Endothelial cell of umbilical vein (primary cell): Measurements from ENCODE around the gene HS6ST2. TPM values are rescaled to one million over a fixed set of nuclear protein-coding genes. Genes with fewer than 3 reads are reported as not detected.
A peak's percentile ranks its signal among the peaks of the same experiment; 100 is the strongest.

ENCODE experiments used
- BruUV-seq: library from RNA; stranded (reverse); fragments of 400-500 nt; replicated peaks from 2 replicates; lab custom pipeline; 2021; lab: Mats Ljungman, UMichigan
- CTCF ChIA-PET: fragments of 300-600, 350-600 bp; sonication (Branson Sonifier 250); formaldehyde crosslinking; loops from one replicate; lab custom pipeline; 2021; ENCODE audit warnings: antibody characterized with exemption, inconsistent platforms; lab: Charles Lee
- POLR2A ChIA-PET: fragments of 300-600, 350-600 bp; sonication (Branson Sonifier 250); formaldehyde crosslinking; loops from one replicate; lab custom pipeline; 2021; ENCODE audit warnings: antibody characterized with exemption, inconsistent platforms; lab: Charles Lee
- DNase-seq: peaks from one replicate; pipeline ENCODE4 v3.0.0-alpha.2; 2011; ENCODE audit warnings: low read depth, low spot score
- FAIRE-seq: peaks from 2 replicates; lab custom pipeline; 2011; peaks lifted over from hg19 to GRCh38; lab: Jason Lieb, UNC
- H2AFZ ChIP-seq: 2 replicates; pipeline ENCODE4 v1.6.0; 2012; ENCODE audit warnings: low read depth, low read length, control low read depth, inconsistent platforms
- H3K27ac ChIP-seq: 2 replicates; pipeline ENCODE4 v1.5.1; 2011; ENCODE audit warnings: low read depth, mild to moderate bottlenecking, control low read depth, low read length, moderate library complexity; ENCODE audit not compliant: insufficient read depth
- H3K27me3 ChIP-seq, 2 experiments: 2 replicates each; pipeline versions ENCODE4 v1.6.0 to v1.6.1; 2011; ENCODE audit warnings: low read length in 2 of 2, mixed read lengths in 1 of 2; ENCODE audit not compliant: control insufficient read depth in 2 of 2, insufficient read depth in 2 of 2
- H3K36me3 ChIP-seq, 2 experiments: 2 replicates in 1 of 2; 3 replicates in 1 of 2; pipeline ENCODE4 v1.5.1; 2011; ENCODE audit warnings: low read length in 2 of 2, mild to moderate bottlenecking in 1 of 2, moderate library complexity in 1 of 2; ENCODE audit not compliant: control insufficient read depth in 2 of 2, insufficient read depth in 2 of 2; ENCODE audit errors: extremely low read depth in 1 of 2
- H3K4me1 ChIP-seq: 3 replicates; pipeline ENCODE4 v1.5.1; 2011; ENCODE audit warnings: mild to moderate bottlenecking, low read length; ENCODE audit not compliant: control insufficient read depth, insufficient read depth; ENCODE audit errors: extremely low read depth
- H3K4me2 ChIP-seq: 2 replicates; pipeline ENCODE4 v1.6.1; 2011; ENCODE audit warnings: low read length, control low read depth, mixed read lengths; ENCODE audit not compliant: insufficient read depth
- H3K4me3 ChIP-seq, 3 experiments: fragments of 200-600 bp in 1 of 3; sonication (generic), shearing (Covaris generic) in 1 of 3; replicated peaks in 1 of 3; 2 replicates each; pipeline ENCODE4 v1.5.1; 2011 to 2016; ENCODE audit warnings: control low read depth in 3 of 3, low read length in 3 of 3, mild to moderate bottlenecking in 2 of 3, inconsistent platforms in 1 of 3, low read depth in 1 of 3, moderate library complexity in 1 of 3; ENCODE audit not compliant: insufficient read depth in 1 of 3
- H3K79me2 ChIP-seq: 2 replicates; pipeline ENCODE4 v1.6.0; 2012; ENCODE audit warnings: low read length, inconsistent platforms; ENCODE audit not compliant: control insufficient read depth, insufficient read depth
- H3K9ac ChIP-seq: replicated peaks from 2 replicates; pipeline ENCODE3; 2011; ENCODE audit warnings: low read length, control low read depth; ENCODE audit not compliant: insufficient read depth; ENCODE audit errors: extremely low read depth
- H3K9me1 ChIP-seq: replicated peaks from 3 replicates; pipeline ENCODE4 v1.6.0; 2011; ENCODE audit warnings: mild to moderate bottlenecking, low read length; ENCODE audit not compliant: control insufficient read depth, insufficient read depth; ENCODE audit errors: extremely low read depth
- H3K9me3 ChIP-seq: replicated peaks from 2 replicates; pipeline ENCODE4 v1.5.1; 2012; ENCODE audit warnings: low read length, inconsistent platforms; ENCODE audit not compliant: control insufficient read depth, insufficient read depth
- H4K20me1 ChIP-seq: replicated peaks from 2 replicates; pipeline ENCODE3; 2011; ENCODE audit warnings: mild to moderate bottlenecking, low read length; ENCODE audit not compliant: control insufficient read depth, insufficient read depth; ENCODE audit errors: extremely low read depth
- GATA2 ChIP-seq: IDR thresholded peaks from 2 replicates; pipeline ENCODE4 v1.7.0; 2011; ENCODE audit warnings: low read depth, mild to moderate bottlenecking, moderate library complexity, mixed read lengths, low read length; ENCODE audit not compliant: insufficient read length, insufficient read depth
- dilution Hi-C: fragments of 300-500 bp; cut with MboI; formaldehyde crosslinking; loops from one replicate; pipeline ENCODE4 v1.15.0; 2019; ENCODE audit warnings: low sequenced_read_pairs; ENCODE audit not compliant: extremely low pct_ligation_motif_present
- intact Hi-C: fragments of 100-400 bp; cut with micrococcal nuclease; formaldehyde crosslinking; loops from one replicate; pipeline ENCODE4 v1.10.0; 2022
- polyA plus RNA-seq, 4 experiments: library from polyadenylated mRNA; depleted of rRNA in 3 of 4; stranded (reverse) in 3 of 4; unstranded in 1 of 4; fragments of >200 nt; gene quantifications; 2 replicates each; pipeline versions ENCODE4 v1.2.1 to v1.2.3, GENCODE V29; 2011 to 2012; ENCODE audit warnings: missing spikeins in 1 of 4
- total RNA-seq: library from RNA; stranded (reverse); gene quantifications from 2 replicates; pipeline ENCODE4 v1.2.3, GENCODE V29; 2021
- TF ChIP-seq, protein P1 (sequence below): IDR thresholded peaks from 2 replicates; pipeline ENCODE4 v1.6.1; 2011; ENCODE audit not compliant: insufficient read depth, insufficient read length
- TF ChIP-seq, protein P2 (sequence below), 2 donors: IDR thresholded peaks; 1 replicate in 1 of 2; 2 replicates in 1 of 2; pipeline ENCODE4 v1.5.1; 2011; ENCODE audit warnings: low read length in 2 of 2, mild to moderate bottlenecking in 2 of 2, moderate library complexity in 2 of 2, control low read depth in 1 of 2, inconsistent platforms in 1 of 2, low read depth in 1 of 2; ENCODE audit not compliant: insufficient read depth in 1 of 2; ENCODE audit errors: extremely low read depth in 1 of 2

HS6ST2 gene
- total and polyA plus RNA-seq, 2 donors (not counting 3 experiments of a cell fraction or from before 2014, with no cell fraction given) = 0.49 to 0.84 TPM

DNA sequence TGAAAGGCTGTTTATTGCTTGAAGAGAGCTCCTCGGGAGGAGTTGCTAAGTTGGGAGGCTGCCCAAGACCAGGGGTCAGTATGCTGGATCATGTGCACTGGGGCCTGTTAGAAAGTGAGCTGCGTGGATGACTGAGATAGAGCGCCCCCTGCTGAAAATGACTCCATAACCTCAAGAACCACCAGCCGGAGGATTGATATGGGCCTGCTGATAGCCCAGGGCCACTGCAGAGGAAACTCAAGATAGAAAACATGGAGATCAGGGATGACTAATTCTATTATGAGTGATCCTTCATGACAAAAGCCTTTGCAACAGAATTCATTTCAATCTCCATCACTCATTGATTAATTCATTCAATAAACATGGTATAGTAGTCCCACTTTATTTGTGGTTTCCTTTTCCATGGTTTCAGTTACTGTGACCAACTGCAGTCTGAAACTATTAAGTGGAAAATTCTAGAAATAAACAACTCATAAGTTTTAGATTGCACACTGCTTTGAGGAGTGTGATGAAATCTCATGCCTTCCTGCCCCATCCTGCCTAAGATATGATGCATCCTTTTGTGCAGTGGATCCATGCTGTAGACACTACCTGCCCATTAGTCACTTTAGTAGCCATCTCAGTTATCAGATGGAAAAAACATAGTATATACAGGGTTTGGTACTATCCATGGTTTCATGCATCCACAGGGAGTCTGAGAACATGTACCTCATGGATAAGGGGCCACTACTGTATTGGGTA lies 342.9 kb downstream of the HS6ST2 start:
- intact Hi-C loops (loop anchor here (1.0 to 10.0 kb wide), 4 partner anchors 16 to 528 kb away; partner anchors contain the start of gene MBNL3), dilution Hi-C loops (no loop called here)
- H2AFZ ChIP-seq = no peak overlapping the region
- no peaks in the 10 kb centered on the region for H4K20me1 ChIP-seq
- H3K9ac ChIP-seq = no peak overlapping the region
- TF ChIP-seq, protein P1, sequence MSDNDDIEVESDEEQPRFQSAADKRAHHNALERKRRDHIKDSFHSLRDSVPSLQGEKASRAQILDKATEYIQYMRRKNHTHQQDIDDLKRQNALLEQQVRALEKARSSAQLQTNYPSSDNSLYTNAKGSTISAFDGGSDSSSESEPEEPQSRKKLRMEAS = no peak
- TF ChIP-seq, protein P2, sequence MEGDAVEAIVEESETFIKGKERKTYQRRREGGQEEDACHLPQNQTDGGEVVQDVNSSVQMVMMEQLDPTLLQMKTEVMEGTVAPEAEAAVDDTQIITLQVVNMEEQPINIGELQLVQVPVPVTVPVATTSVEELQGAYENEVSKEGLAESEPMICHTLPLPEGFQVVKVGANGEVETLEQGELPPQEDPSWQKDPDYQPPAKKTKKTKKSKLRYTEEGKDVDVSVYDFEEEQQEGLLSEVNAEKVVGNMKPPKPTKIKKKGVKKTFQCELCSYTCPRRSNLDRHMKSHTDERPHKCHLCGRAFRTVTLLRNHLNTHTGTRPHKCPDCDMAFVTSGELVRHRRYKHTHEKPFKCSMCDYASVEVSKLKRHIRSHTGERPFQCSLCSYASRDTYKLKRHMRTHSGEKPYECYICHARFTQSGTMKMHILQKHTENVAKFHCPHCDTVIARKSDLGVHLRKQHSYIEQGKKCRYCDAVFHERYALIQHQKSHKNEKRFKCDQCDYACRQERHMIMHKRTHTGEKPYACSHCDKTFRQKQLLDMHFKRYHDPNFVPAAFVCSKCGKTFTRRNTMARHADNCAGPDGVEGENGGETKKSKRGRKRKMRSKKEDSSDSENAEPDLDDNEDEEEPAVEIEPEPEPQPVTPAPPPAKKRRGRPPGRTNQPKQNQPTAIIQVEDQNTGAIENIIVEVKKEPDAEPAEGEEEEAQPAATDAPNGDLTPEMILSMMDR (IDR thresholded peaks at IDR 0.05; ENCODE audit: extremely low read depth in 1 of 2, insufficient read depth in 1 of 2, low read depth in 1 of 2, low read length in 2 of 2) = peak; percentile 23 to 41
- H3K27me3 ChIP-seq = no peaks in the 10 kb centered on the region
- DNase-seq (peak; percentile 34), FAIRE-seq (peak; percentile 26)
- H3K4me3 ChIP-seq = no peak overlapping the region
- CTCF ChIA-PET = interaction anchor here (0.7 to 3.9 kb wide), 12 partner anchors 16 to 774 kb away, joined by 3 to 77 read pairs (median 6); no protein-coding TSS in a partner anchor
- POLR2A ChIA-PET = no interaction called here
- no peak overlapping the region for H3K4me2 ChIP-seq
- H3K9me3 ChIP-seq = no peaks in the 10 kb centered on the region
- no peak overlapping the region for H3K27ac ChIP-seq
- no peaks in the 10 kb centered on the region for H3K79me2 ChIP-seq
- H3K36me3 ChIP-seq = no peaks in the 10 kb centered on the region
- no TSS peak for BruUV-seq
- no peaks in the 10 kb centered on the region for H3K4me1 ChIP-seq
- no peaks in the 10 kb centered on the region for H3K9me1 ChIP-seq

DNA sequence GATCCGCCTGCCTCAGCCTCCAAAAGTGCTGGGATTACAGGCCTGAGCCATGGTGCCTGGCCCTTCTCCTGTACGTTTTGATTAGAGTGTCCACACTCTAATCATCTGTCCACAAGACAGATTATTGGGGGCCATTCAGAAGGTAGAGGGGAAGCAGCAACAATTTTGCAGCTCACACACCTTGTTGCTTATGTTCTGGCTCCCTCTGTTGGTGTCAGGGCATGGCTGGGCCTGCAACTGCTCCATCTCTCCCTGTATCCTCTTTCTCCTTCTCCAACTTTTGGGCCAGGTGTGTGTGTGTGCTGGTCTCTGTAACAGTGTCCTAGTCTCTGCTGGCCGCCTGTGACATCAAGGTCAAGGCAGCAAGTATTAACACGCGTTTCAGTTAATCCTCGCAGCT lies 344.1 kb downstream of the HS6ST2 start:
- no peaks in the 10 kb centered on the region for H3K79me2 ChIP-seq
- no peak overlapping the region for H3K4me2 ChIP-seq
- dilution Hi-C loops = no loop called here
- no peaks in the 10 kb centered on the region for H3K9me3 ChIP-seq
- DNase-seq = no peak
- no TSS peak for BruUV-seq
- H3K4me1 ChIP-seq = no peaks in the 10 kb centered on the region
- FAIRE-seq = no peak
- no peak overlapping the region for H2AFZ ChIP-seq
- no peaks in the 10 kb centered on the region for H3K27me3 ChIP-seq
- no peak overlapping the region for H3K27ac ChIP-seq
- H3K36me3 ChIP-seq = no peaks in the 10 kb centered on the region
- H4K20me1 ChIP-seq = no peaks in the 10 kb centered on the region
- ChIA-PET POLR2A (no interaction called here), CTCF (interaction anchor here (0.9 to 3.9 kb wide), 11 partner anchors 8 to 773 kb away, joined by 3 to 77 read pairs (median 7); no protein-coding TSS in a partner anchor)
- no peaks in the 10 kb centered on the region for H3K9me1 ChIP-seq
- intact Hi-C loops = loop anchor here (5.0 to 10.0 kb wide), 2 partner anchors 129 to 782 kb away; partner anchors contain the start of gene MBNL3
- no peak overlapping the region for H3K4me3 ChIP-seq
- no peak overlapping the region for H3K9ac ChIP-seq
- no peak for TF ChIP-seq GATA2
- TF ChIP-seq, protein P2 (IDR thresholded peaks at IDR 0.05; ENCODE audit: extremely low read depth in 1 of 2, insufficient read depth in 1 of 2, low read depth in 1 of 2, low read length in 2 of 2) = peak in 1 of 2 donors; percentile 15
